Panc1 (cell line): Measurements from ENCODE around the gene USP5. TPM values are rescaled to one million over a fixed set of nuclear protein-coding genes. Genes with fewer than 3 reads are reported as not detected.

Experiments
- ATAC-seq: fragments of 200-7000 bp; cut with Tn5 transposase; 2 replicates; pipeline ENCODE4 v1.9.1; 2020; ENCODE audit warnings: mild to moderate bottlenecking, moderate library complexity
- BruUV-seq: library from RNA; stranded (reverse); fragments of 400-500 nt; replicated peaks from 2 replicates; lab custom pipeline; 2021; lab: Mats Ljungman, UMichigan
- CTCF ChIA-PET: fragments of 300-600 bp; sonication (Branson Sonifier 250); formaldehyde crosslinking; loops from one replicate; lab custom pipeline; 2022; ENCODE audit warnings: antibody characterized with exemption; lab: Charles Lee
- POLR2A ChIA-PET: fragments of 300-600 bp; sonication (Branson Sonifier 250); formaldehyde crosslinking; loops from one replicate; lab custom pipeline; 2022; ENCODE audit warnings: antibody characterized with exemption; lab: Charles Lee
- DNase-seq: peaks from one replicate; pipeline ENCODE4 v3.0.0-alpha.2; 2010; ENCODE audit warnings: low read depth, low spot score
- H3K27ac ChIP-seq: 2 replicates; pipeline ENCODE4 v1.5.1; 2011; ENCODE audit warnings: mild to moderate bottlenecking, low read length, inconsistent platforms
- H3K27me3 ChIP-seq: fragments of 200-500 bp; sonication (Bioruptor generic); 2 replicates; pipeline ENCODE4 v1.6.0; 2014; ENCODE audit warnings: low read length, inconsistent platforms; ENCODE audit not compliant: control insufficient read depth, insufficient read depth
- H3K36me3 ChIP-seq: fragments of 200-500 bp; sonication (Bioruptor generic); 2 replicates; pipeline ENCODE4 v1.5.1; 2014; ENCODE audit warnings: inconsistent platforms, mild to moderate bottlenecking, low read length, moderate library complexity; ENCODE audit not compliant: control insufficient read depth, insufficient read depth
- H3K4me1 ChIP-seq: 2 replicates; pipeline ENCODE4 v1.5.1; 2011; ENCODE audit warnings: inconsistent platforms, mild to moderate bottlenecking, low read length, moderate library complexity; ENCODE audit not compliant: control insufficient read depth, insufficient read depth
- H3K4me3 ChIP-seq, 2 experiments: 2 replicates each; pipeline ENCODE4 v1.5.1; 2011 to 2012; ENCODE audit warnings: low read depth in 2 of 2, low read length in 2 of 2, mild to moderate bottlenecking in 2 of 2, inconsistent platforms in 1 of 2, moderate library complexity in 1 of 2
- H3K9me3 ChIP-seq: fragments of 200-500 bp; sonication (Bioruptor generic); 2 replicates; pipeline ENCODE4 v1.5.1; 2014; ENCODE audit warnings: low read depth, mild to moderate bottlenecking, inconsistent platforms, low read length, moderate library complexity; ENCODE audit not compliant: control insufficient read depth, insufficient read depth
- POLR2AphosphoS5 ChIP-seq: IDR thresholded peaks from 2 replicates; pipeline ENCODE4 v1.6.1; 2012; ENCODE audit warnings: mild to moderate bottlenecking, low read depth, low read length, moderate library complexity
- REST ChIP-seq, 2 experiments: IDR thresholded peaks; 2 replicates each; pipeline ENCODE4 v1.6.1; 2011 to 2012; ENCODE audit warnings: low read depth in 2 of 2, control low read depth in 1 of 2, low read length in 1 of 2, mild to moderate bottlenecking in 1 of 2, moderate library complexity in 1 of 2; ENCODE audit not compliant: insufficient read depth in 1 of 2
- SIN3A ChIP-seq: IDR thresholded peaks from 2 replicates; pipeline ENCODE4 v1.6.1; 2012; ENCODE audit warnings: low read depth, mild to moderate bottlenecking, low read length, moderate library complexity, borderline replicate concordance; ENCODE audit not compliant: insufficient read depth
- TCF7L2 ChIP-seq: IDR thresholded peaks from 2 replicates; pipeline ENCODE4 v1.6.1; 2011; ENCODE audit warnings: mild to moderate bottlenecking, low read depth, low read length, inconsistent platforms
- in situ Hi-C: cut with HindIII; loops from 2 replicates; pipeline ENCODE4 v1.10.0; 2016; ENCODE audit warnings: low sequenced_read_pairs, low pct_unique_long_range_greater_than_20kb
- intact Hi-C: fragments of 100-400 bp; cut with micrococcal nuclease; formaldehyde crosslinking; loops from one replicate; pipeline ENCODE4 v1.10.0; 2022; ENCODE audit not compliant: unreplicated experiment
- total RNA-seq: library from RNA; stranded (reverse); gene quantifications from one replicate; pipeline ENCODE4 v1.2.1, GENCODE V29; 2021; ENCODE audit not compliant: unreplicated experiment
- TF ChIP-seq, protein P1 (sequence below): fragments of 450-650 bp; IDR thresholded peaks from 2 replicates; pipeline ENCODE4 v1.5.1; 2017; ENCODE audit warnings: mild to moderate bottlenecking

The USP5 gene
- total RNA-seq, 1 experiment from 2014 or later = 104 TPM

- no peaks in the 10 kb centered on the region for H3K27me3 ChIP-seq
- DNase-seq = no peak
- ATAC-seq = no peak
- ChIA-PET POLR2A (no interaction called here), CTCF (no interaction called here)
- intact Hi-C loops = no loop called here
- H3K4me1 ChIP-seq = no peaks in the 10 kb centered on the region
- no peak overlapping the region for H3K27ac ChIP-seq
- TF ChIP-seq POLR2AphosphoS5 = no peak
- no peak for TF ChIP-seq SIN3A
- H3K4me3 ChIP-seq = no peak overlapping the region
- no peaks in the 10 kb centered on the region for H3K9me3 ChIP-seq
- no TSS peak for BruUV-seq
- in situ Hi-C loops = no loop called here
- H3K36me3 ChIP-seq = no peaks in the 10 kb centered on the region
Measured at GRCh38 chr12:6818222-6818621, 33.7 kb upstream of the USP5 start.

- Histone ChIP-seq H3K36me3 (no peaks in the 10 kb centered on the region), H3K9me3 (no peaks in the 10 kb centered on the region), H3K27ac (no peak overlapping the region), H3K4me3 (no peak overlapping the region), H3K4me1 (no peaks in the 10 kb centered on the region), H3K27me3 (no peaks in the 10 kb centered on the region)
- ChIA-PET CTCF (no interaction called here), POLR2A (no interaction called here)
- TF ChIP-seq SIN3A = no peak
- TF ChIP-seq TCF7L2 = no peak
- TF ChIP-seq, protein P1, sequence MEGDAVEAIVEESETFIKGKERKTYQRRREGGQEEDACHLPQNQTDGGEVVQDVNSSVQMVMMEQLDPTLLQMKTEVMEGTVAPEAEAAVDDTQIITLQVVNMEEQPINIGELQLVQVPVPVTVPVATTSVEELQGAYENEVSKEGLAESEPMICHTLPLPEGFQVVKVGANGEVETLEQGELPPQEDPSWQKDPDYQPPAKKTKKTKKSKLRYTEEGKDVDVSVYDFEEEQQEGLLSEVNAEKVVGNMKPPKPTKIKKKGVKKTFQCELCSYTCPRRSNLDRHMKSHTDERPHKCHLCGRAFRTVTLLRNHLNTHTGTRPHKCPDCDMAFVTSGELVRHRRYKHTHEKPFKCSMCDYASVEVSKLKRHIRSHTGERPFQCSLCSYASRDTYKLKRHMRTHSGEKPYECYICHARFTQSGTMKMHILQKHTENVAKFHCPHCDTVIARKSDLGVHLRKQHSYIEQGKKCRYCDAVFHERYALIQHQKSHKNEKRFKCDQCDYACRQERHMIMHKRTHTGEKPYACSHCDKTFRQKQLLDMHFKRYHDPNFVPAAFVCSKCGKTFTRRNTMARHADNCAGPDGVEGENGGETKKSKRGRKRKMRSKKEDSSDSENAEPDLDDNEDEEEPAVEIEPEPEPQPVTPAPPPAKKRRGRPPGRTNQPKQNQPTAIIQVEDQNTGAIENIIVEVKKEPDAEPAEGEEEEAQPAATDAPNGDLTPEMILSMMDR = no peak
- TF ChIP-seq REST (IDR thresholded peaks at IDR 0.05; ENCODE audit: insufficient read depth in 1 of 2, low read depth in 2 of 2, low read length in 1 of 2) = no peak
- no peak for TF ChIP-seq POLR2AphosphoS5
- ATAC-seq (no peak), DNase-seq (no peak)
- intact Hi-C loops (no loop called here), in situ Hi-C loops (no loop called here)
- no TSS peak for BruUV-seq
Measured at GRCh38 chr12:6818645-6819044, 33.3 kb upstream of the USP5 start.

DNA sequence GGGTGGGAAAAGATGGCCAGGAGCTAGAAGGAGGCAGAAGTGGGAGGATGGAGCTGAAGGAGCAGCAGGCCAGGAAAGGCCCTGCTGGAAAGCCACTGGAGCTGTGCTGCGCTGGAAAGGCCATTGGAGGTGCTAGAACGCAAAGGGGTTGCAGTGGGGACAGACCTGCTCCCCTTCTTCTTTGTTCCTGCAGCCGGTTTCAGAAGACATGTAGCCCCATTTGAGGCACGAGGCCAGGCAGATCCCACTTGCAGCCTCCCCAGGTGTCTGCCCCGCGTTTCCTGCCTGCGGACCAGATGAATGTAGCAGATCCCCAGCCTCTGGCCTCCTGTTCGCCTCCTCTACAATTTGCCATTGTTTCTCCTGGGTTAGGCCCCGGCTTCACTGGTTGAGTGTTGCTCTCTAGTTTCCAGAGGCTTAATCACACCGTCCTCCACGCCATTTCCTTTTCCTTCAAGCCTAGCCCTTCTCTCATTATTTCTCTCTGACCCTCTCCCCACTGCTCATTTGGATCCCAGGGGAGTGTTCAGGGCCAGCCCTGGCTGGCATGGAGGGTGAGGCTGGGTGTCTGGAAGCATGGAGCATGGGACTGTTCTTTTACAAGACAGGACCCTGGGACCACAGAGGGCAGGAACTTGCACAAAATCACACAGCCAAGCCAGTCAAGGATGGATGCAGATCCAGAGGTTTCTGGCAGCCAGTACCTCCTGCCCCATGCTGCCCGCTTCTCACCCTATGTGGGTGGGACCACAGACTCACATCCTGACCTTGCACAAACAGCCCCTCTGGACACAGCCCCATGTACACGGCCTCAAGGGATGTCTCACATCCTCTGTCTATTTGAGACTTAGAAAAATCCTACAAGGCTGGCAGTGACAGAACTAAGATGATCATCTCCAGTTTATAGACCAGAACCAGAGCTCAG, 32.6 kb upstream of the USP5 start:
- ATAC-seq (no peak; the same call in 1 of the 2 replicates), DNase-seq (no peak)
- Histone ChIP-seq H3K4me3 (no peak overlapping the region), H3K27ac (no peak overlapping the region), H3K9me3 (no peaks in the 10 kb centered on the region), H3K27me3 (no peaks in the 10 kb centered on the region), H3K36me3 (no peaks in the 10 kb centered on the region), H3K4me1 (no peaks in the 10 kb centered on the region)
- POLR2A ChIA-PET = no interaction called here
- intact Hi-C loops (no loop called here), in situ Hi-C loops (no loop called here)
- no TSS peak for BruUV-seq
- no peak for TF ChIP-seq POLR2AphosphoS5
- TF ChIP-seq, protein P1 = no peak
- no peak for TF ChIP-seq REST (IDR thresholded peaks at IDR 0.05; ENCODE audit: insufficient read depth in 1 of 2, low read depth in 2 of 2, low read length in 1 of 2)
- TF ChIP-seq TCF7L2 = no peak
- TF ChIP-seq SIN3A = no peak
- CTCF ChIA-PET = no interaction called here
